Stimulated activated CD4-positive, alpha-beta T cell treated with anti-CD3 and anti-CD28 coated beads, Interleukin-15, amount 100 ng/mL, for 1 hour (primary cell): Measurements from ENCODE around the gene MIA.
"Not testable (repeated sequence)": the region's sequence is repeated elsewhere in the genome, so short reads cannot be mapped to it uniquely, and the experiment has no call there.

Source experiments
- DNase-seq, 2 donors: peaks; one replicate each; pipeline ENCODE4 v3.0.0-alpha.2; 2020; ENCODE audit warnings: low read depth in 1 of 2, low spot score in 1 of 2

MIA gene

DNA sequence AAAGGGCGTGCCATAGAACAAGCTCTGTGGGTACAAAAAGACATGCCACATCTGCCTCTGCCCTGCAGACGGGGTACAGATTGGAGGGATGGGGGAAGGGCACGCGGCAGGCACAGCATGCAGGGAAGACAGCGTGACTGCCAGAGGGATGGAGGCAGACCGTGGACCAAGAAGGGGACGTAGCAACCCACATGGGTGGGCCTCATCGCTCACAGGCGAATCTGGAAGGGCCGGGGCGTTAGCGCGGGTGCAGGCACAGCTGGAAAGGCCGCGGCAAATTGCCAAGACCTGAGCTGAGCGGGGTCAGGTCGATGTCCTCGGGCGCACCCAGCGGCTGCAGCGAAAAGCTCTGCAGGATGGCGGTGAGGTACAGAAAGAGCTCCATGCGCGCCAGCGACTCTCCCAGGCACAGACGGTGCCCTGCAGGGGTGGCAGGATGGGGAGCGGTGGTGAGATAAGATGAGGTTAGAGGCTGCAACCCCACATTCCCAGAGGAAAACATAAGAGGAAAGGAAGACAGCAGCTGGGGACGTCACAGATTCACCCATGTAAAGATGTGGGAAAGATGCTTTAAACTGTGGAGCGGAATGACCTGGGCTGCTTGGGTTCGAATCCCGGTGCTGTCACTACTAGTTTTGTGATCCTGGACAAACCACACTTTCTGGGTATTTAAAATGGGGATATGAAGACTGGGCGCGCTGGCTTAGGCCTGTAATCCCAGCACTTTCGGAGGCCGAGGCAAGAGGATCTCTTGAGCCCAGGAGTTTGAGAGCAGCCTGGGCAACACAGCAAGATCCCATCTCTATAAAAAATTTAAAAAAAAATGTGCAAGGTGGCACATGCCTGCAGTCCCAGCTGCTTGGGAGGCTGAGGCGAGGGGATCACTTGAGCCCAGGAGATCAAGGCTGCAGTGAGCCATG lies 43.4 kb downstream of the MIA start:
- peak; percentile 55 to 67 for DNase-seq

DNA sequence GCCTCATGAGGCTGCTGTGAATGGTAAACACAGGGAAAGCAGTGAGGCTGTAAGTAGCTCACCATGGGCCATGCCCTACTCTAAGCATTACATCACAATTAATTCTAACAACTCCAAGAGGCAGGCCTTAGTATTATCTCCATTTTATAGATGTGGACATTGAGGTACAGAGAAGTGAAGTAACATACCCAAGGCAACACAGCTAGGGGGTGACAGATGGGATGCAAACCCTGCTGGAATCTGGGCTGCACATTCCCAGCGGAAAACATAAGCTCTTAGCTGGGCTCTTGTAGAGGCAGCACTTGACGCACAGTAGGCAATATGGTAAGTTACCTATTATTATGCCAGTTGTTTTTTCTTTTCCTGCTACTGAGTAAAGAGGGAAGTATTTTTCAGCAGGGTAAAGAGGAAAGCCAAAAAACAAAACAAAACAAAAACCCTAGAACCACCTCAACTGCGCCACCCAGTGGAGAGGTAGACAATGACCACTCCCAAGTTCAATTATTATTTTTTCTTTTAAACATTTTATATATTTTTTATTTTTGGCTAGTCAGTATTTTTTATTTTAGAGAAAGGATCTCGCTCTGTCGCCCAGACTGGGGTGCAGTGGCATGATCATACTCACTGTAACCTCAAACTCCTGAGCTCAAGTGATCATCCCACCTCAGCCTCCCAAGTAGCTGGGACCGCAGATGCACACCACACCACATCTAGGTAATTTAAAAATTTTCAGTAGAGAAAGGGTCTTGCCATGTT lies 44.3 kb downstream of the MIA start:
- peak in 1 of 2 donors; percentile 47 for DNase-seq

DNA sequence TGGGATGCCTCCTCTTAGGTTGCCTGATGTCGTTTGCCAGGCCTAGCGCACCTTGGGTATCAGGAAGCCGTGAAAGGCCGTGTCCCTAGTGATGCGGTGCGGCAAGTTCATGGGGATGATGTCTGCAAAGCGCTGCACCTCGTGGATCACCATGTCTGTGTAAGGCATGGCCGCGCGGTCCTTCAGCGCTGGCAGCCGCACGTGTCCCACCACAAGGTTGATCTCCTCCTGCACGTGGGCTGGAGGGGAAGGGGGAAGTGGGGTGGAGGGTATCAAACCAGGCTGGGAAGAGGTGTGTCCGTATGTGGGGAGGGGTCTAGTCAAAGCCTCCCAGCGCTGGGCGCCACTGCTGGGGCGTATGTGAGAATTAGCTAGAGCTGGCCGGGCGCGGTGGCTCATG lies 46.8 kb downstream of the MIA start:
- no peak for DNase-seq

DNA sequence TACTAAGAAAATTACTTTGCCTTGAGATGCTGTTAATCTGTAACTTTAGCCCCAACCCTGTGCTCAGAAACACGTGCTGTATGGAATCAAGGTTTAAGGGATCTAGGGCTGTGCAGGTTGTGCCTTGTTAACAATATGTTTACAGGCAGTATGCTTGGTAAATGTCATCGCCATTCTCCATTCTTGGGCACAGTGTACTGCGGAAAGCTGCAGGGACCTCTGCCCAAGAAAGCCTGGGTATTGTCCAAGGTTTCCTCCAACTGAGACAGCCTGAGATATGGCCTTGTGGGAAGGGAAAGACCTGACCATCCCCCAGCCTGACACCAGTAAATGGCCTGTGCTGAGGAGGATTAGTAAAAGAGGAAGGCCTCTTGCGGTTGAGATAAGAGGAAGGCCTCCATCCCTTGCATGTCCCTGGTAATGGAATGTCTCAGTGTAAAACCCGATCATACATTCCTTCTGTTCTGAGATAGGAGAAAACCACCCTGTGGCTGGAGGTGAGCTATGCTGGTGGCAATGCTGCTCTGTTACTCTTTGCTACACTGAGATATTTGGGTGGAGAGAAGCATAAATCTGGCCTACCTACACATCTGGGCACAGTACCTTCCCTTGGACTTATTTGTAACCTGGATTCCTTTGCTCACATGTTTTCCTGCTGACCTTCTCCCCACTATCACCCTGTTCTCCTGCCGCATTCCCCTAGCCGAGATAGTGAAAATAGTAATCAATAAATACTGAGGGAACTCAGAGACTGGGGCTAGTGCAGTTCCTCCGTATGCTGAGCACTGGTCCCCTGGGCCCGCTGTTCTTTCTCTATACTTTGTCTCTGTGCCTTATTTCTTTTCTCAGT lies 47.6 kb downstream of the MIA start:
- DNase-seq = not testable (repeated sequence)

DNA sequence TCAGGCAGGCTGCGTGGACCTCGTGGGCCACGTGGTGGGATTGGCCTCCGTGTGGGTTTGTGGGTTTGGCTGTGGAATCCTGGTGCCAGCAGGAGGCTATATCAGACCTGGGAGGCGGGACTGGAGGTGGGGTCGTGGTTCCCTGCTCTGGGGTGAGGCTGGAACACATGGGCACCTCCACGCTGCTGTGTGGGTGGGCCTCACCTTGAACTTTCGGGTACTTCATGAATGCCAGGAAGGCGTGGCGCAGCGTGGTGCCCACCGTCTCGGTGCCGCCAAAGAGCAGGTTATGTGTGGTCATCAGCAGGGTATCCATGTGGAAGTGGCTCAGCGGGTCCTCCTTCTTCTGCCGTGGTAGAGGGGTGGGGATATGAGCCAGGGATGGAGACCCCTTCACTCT lies 49.6 kb downstream of the MIA start:
- DNase-seq = not testable (repeated sequence)

DNA sequence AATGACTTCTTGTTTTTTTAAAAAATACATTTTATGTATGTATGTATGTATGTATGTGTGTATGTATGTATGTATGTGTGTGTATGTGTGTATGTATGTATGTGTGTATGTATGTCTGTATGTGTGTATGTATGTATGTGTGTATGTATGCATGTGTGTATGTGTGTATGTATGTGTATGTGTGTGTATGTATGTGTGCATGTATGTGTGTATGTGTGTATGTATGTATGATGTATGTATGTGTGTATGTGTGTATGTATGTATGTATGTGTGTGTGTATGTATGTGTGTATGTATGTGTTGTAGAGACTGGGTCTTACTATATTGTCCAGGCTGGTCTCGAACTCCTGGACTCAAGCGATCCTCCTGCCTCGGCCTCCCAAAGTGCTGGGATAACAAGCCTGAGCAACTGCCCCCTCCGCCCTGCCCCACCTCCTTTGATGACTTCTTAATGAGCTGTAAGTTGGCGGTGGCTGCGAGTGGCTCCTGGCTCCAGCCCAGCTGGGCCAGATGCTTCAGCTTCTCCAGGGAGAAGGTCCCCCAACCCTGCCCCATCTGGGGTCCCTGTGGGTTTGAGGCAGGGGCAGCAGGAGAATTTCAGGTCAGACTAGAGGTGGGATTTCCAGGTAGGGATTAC lies 50.3 kb downstream of the MIA start:
- DNase-seq = not testable (repeated sequence)

DNA sequence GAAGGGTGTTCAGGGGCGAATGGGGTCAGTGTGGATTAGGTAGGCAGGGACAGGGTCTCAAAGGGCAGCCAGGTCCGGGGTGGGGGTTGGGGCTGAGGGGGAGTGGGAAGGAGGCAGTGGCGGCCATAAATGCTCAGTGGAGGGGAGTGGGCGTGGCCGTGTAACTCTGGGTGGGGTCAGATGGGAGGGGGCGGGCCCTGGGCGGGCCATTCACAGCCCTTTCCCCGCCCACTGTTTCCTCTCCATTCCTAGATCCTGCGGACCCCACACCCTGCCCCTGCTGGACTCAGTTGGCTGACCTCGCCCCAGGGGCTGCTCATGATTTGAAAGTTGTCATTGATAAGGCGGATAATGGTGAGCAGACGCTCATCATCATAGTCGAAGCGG lies 51.0 kb downstream of the MIA start:
- not testable (repeated sequence) for DNase-seq

DNA sequence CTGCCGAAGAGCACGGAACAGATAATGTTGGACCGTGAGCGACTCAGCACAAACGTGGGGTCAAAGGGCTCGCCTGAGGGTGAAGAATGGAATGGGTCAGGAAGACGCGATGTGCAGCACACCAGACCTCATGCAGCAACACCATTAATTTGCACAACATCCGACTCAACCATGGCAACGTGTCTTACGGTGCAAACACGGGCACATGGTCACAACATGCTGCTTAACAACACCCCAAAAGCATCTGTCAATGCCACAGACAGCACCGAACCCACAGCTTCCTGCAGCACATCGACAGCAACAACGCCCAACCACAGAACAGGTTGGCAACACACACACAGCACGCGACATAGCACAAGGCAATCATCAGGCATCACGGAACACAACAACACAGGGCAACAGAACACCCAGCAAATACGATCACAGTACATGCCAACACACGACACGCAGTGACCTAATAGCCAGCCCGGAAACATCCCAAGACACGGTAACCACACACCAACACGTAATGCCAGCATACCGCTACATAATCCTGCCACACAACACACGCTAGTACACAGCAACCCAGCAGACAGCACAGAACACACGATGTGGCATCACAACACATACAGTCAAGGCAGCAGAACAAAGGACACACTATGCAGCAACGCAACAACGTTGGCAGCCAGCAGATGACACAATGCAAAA lies 51.5 kb downstream of the MIA start:
- peak in 1 of 2 donors; percentile 34 for DNase-seq
